Stimulated activated naive CD8-positive, alpha-beta T cell treated with anti-CD3 and anti-CD28 coated beads, Interleukin-15, amount 100 ng/mL, for 72 hours (primary cell): Measurements from ENCODE around the gene EPHA7.
A peak's percentile ranks its signal among the peaks of the same experiment; 100 is the strongest.

ENCODE experiments used
- ATAC-seq: fragments of 150-1000 bp; cut with Tn5 transposase; 2 replicates; pipeline ENCODE4 v1.10.0; 2021; ENCODE audit warnings: mild to moderate bottlenecking, moderate library complexity
- DNase-seq, 2 donors: peaks; one replicate each; pipeline ENCODE4 v3.0.0; 2021 to 2022
- H3K27ac Mint-ChIP-seq, 2 donors: one replicate each; pipeline ENCODE4 v1.8.0; 2022; ENCODE audit warnings: mild to moderate bottlenecking in 2 of 2, mixed read lengths in 2 of 2, moderate library complexity in 2 of 2
- H3K27me3 Mint-ChIP-seq: one replicate; pipeline ENCODE4 v1.8.0; 2022; ENCODE audit warnings: mixed read lengths
- H3K4me1 Mint-ChIP-seq: one replicate; pipeline ENCODE4 v1.8.0; 2022; ENCODE audit warnings: mild to moderate bottlenecking, mixed read lengths
- H3K4me3 Mint-ChIP-seq, 2 donors: one replicate each; pipeline ENCODE4 v1.8.0; 2022; ENCODE audit warnings: mild to moderate bottlenecking in 2 of 2, mixed read lengths in 2 of 2, moderate library complexity in 1 of 2
- H3K9me3 Mint-ChIP-seq, 2 donors: one replicate each; pipeline ENCODE4 v1.8.0; 2022; ENCODE audit warnings: mixed read lengths in 2 of 2

Gene EPHA7

GRCh38 chr6:93358435-93358834 is 60.9 kb downstream of the EPHA7 start:
- H3K4me3 Mint-ChIP-seq: no peak overlapping the region
- no peaks in the 10 kb centered on the region for H3K27me3 Mint-ChIP-seq
- ATAC-seq (no peak), DNase-seq (no peak)
- H3K9me3 Mint-ChIP-seq: no peaks in the 10 kb centered on the region
- no peaks in the 10 kb centered on the region for H3K4me1 Mint-ChIP-seq
- H3K27ac Mint-ChIP-seq: no peak overlapping the region

DNA sequence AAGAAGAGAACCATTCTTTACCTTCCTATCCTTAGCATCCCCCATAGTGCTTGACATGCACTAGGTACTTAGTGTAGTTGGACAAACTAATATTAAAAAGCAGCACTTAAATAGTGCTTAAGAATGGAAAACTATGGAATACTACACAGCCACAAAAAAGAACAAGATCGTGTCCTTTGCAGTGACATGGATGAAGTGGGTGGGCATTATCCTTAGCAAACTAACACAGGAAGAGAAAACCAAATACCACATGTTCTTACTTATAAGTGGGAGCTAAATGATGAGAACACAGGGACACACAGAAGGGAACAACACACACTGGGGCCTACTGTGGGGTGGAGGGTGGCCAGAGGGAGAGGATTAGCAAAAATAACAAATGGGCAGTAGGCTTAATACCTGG is 66.8 kb downstream of the EPHA7 start:
- ATAC-seq (no peak), DNase-seq (no peak)
- H3K27me3 Mint-ChIP-seq: no peaks in the 10 kb centered on the region
- H3K27ac Mint-ChIP-seq: peak overlapping the region in 1 of 2 donors; percentile 22
- no peak overlapping the region for H3K4me3 Mint-ChIP-seq
- peaks cover 0 to 4% of the 10 kb centered on the region in 2 donors for H3K9me3 Mint-ChIP-seq
- H3K4me1 Mint-ChIP-seq: no peaks in the 10 kb centered on the region

DNA sequence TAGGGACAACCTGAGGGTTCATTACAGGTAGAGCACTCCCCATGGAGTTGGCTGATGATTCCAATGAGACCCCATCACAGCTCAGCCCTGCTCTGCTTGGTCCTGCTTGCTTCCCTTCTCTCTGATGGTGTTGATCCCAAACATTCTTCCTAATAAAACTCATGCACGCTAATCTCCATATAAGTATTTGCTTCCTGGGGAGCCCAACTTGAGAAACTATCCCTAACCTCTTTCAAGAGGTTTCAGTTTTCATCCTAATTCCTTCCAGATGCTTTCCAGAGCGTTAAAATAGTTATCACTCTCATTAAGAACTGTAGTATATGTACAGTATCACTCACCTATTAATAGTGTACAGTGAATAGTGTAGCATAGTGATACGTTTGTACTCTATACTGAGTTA is 68.1 kb downstream of the EPHA7 start:
- no peak for ATAC-seq
- no peaks in the 10 kb centered on the region for H3K27me3 Mint-ChIP-seq
- H3K4me3 Mint-ChIP-seq: no peak overlapping the region
- no peak for DNase-seq
- no peaks in the 10 kb centered on the region for H3K4me1 Mint-ChIP-seq
- H3K9me3 Mint-ChIP-seq: peaks cover 0 to 4% of the 10 kb centered on the region in 2 donors
- no peak overlapping the region for H3K27ac Mint-ChIP-seq

- ATAC-seq: no peak
- H3K9me3 Mint-ChIP-seq: peaks cover 0 to 4% of the 10 kb centered on the region in 2 donors
Measured at GRCh38 chr6:93350774-93351173, 68.6 kb downstream of the EPHA7 start.

GRCh38 chr6:93344333-93344835 is 75.0 kb downstream of the EPHA7 start:
- Mint-ChIP-seq H3K4me1 (no peaks in the 10 kb centered on the region), H3K27me3 (no peaks in the 10 kb centered on the region), H3K9me3 (peaks cover 0 to 4% of the 10 kb centered on the region in 2 donors), H3K4me3 (no peak overlapping the region), H3K27ac (no peak overlapping the region)
- DNase-seq (no peak), ATAC-seq (no peak)

More at GRCh38 chr6:93350774-93351173, 68.6 kb downstream of the EPHA7 start:
- no peak for DNase-seq
- Mint-ChIP-seq H3K27me3 (no peaks in the 10 kb centered on the region), H3K4me3 (no peak overlapping the region), H3K27ac (no peak overlapping the region), H3K4me1 (no peaks in the 10 kb centered on the region)

- ATAC-seq (no peak), DNase-seq (no peak)
- Mint-ChIP-seq H3K27me3 (no peaks in the 10 kb centered on the region), H3K4me1 (no peaks in the 10 kb centered on the region), H3K9me3 (peaks cover 0 to 4% of the 10 kb centered on the region in 2 donors), H3K27ac (no peak overlapping the region), H3K4me3 (no peak overlapping the region)
Measured at GRCh38 chr6:93343476-93343875, 75.9 kb downstream of the EPHA7 start.

GRCh38 chr6:93341900-93342613 is 77.3 kb downstream of the EPHA7 start:
- ATAC-seq (no peak), DNase-seq (no peak)
- no peaks in the 10 kb centered on the region for H3K27me3 Mint-ChIP-seq
- H3K27ac Mint-ChIP-seq: no peak overlapping the region
- H3K9me3 Mint-ChIP-seq: no peaks in the 10 kb centered on the region
- no peak overlapping the region for H3K4me3 Mint-ChIP-seq
- no peaks in the 10 kb centered on the region for H3K4me1 Mint-ChIP-seq

- H3K27me3 Mint-ChIP-seq: no peaks in the 10 kb centered on the region
- no peaks in the 10 kb centered on the region for H3K9me3 Mint-ChIP-seq
- no peak overlapping the region for H3K4me3 Mint-ChIP-seq
- no peaks in the 10 kb centered on the region for H3K4me1 Mint-ChIP-seq
- no peak overlapping the region for H3K27ac Mint-ChIP-seq
- ATAC-seq (no peak), DNase-seq (no peak)
Measured at GRCh38 chr6:93337772-93338394, 81.5 kb downstream of the EPHA7 start.

- ATAC-seq (no peak), DNase-seq (no peak)
- no peaks in the 10 kb centered on the region for H3K4me1 Mint-ChIP-seq
- H3K4me3 Mint-ChIP-seq: no peak overlapping the region
- no peaks in the 10 kb centered on the region for H3K27me3 Mint-ChIP-seq
- H3K27ac Mint-ChIP-seq: no peak overlapping the region
- no peaks in the 10 kb centered on the region for H3K9me3 Mint-ChIP-seq
Measured at GRCh38 chr6:93337014-93337413, 82.3 kb downstream of the EPHA7 start.

DNA sequence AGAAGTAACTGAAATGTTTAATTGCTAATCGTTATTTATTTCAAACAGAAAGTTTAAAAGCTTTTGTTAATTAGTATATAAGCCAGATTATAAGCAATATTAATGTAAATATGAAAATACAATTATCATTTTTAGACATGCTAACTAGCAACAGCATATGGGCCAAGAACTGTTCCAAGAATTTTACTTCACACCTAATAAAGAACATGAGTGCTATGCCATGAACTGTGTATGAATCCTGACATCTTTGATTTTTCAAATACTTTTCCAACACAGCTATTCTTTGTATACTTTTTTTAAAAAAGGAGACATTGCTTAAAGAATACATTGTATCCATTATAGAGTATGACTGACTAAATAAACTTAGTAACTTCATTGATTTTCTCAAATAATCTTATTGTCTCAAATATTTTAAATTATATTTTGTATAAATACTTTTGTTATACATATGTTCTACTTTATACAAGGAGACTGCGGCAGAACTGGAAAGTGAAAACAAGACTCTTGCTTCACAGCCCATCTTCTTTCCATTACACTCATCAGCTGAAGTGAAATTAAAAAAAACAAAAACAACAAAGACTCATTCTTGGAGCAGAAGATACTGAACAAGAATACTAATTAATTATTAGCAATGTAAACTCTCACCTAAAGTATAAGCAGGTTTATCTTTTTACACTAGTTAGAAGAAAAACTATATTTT is 89.9 kb downstream of the EPHA7 start:
- DNase-seq (no peak), ATAC-seq (no peak)
- Mint-ChIP-seq H3K4me1 (no peaks in the 10 kb centered on the region), H3K9me3 (peaks cover 0 to 8% of the 10 kb centered on the region in 2 donors), H3K27me3 (no peaks in the 10 kb centered on the region), H3K27ac (no peak overlapping the region), H3K4me3 (no peak overlapping the region)

DNA sequence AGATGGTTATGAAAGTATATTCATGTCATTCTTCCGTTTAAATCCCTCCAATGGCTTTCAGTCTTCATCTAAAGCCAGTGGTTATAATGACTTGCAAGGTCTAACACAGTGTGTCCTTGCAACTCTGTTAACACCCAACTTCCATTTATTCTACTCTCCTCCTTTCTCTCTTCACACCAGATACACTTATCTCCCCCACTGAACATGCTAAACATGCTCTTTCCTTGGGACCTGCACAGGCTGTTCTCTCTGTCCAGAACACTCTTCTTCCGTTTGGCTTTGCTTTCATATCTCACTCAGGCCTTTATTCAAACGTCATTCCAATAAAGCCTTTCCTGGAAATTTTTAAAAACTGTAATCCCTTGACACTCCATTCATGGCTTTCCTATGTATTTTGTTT is 91.5 kb downstream of the EPHA7 start:
- Mint-ChIP-seq H3K27me3 (no peaks in the 10 kb centered on the region), H3K4me3 (no peak overlapping the region), H3K27ac (peak overlapping the region in 1 of 2 donors; percentile 15), H3K4me1 (no peaks in the 10 kb centered on the region), H3K9me3 (peaks cover 0 to 8% of the 10 kb centered on the region in 2 donors)
- DNase-seq (no peak), ATAC-seq (no peak)

DNA sequence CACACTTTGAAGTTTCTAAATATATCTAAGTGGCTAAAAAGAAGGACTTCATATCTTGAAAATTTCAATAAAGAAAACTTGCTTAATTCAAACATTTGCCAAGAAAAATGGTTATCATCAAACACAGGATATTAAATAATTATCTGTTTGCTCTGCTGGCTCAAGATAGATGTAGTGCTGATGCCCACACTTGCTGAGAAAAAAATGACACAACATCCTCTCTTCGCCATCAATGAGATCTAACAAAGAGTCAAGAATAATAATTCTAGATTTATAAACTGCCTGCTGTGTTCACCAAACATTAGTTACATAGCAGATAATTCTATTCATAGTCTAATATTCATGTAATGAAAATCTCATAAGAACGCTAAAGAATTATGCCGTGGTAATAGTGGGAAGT is 93.6 kb downstream of the EPHA7 start:
- DNase-seq (no peak), ATAC-seq (no peak)
- Mint-ChIP-seq H3K27ac (no peak overlapping the region), H3K4me1 (no peaks in the 10 kb centered on the region), H3K9me3 (peaks cover 0 to 8% of the 10 kb centered on the region in 2 donors), H3K27me3 (no peaks in the 10 kb centered on the region), H3K4me3 (no peak overlapping the region)

GRCh38 chr6:93323630-93324029 is 95.7 kb downstream of the EPHA7 start:
- no peak overlapping the region for H3K27ac Mint-ChIP-seq
- H3K9me3 Mint-ChIP-seq: peaks cover 0 to 13% of the 10 kb centered on the region in 2 donors
- H3K4me3 Mint-ChIP-seq: no peak overlapping the region
- H3K27me3 Mint-ChIP-seq: no peaks in the 10 kb centered on the region
- DNase-seq (no peak), ATAC-seq (no peak)
- H3K4me1 Mint-ChIP-seq: no peaks in the 10 kb centered on the region

- Mint-ChIP-seq H3K27me3 (no peaks in the 10 kb centered on the region), H3K4me3 (no peak overlapping the region)
- ATAC-seq: no peak
Measured at GRCh38 chr6:93322651-93323050, 96.7 kb downstream of the EPHA7 start.

DNA sequence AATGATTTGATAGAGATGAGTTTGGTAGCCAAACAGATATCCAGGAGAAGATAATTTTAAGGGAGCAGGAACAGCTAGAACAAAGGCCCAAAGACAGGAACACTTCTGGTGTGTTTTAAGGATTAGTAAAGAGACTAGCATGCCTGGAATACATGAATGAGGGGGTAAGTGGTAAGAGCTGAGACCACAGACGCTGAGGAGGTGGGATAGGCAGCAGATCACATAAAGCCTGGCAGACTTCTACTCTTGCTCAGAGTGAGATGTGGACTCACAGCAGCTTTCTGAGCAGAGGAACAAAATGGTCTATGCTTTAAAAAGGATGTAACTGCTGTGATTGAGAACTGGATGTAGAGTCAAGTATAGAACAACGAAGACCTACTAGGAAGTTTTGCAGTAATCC is 100.1 kb downstream of the EPHA7 start:
- H3K4me3 Mint-ChIP-seq: no peak overlapping the region
- H3K9me3 Mint-ChIP-seq: peaks cover 0 to 5% of the 10 kb centered on the region in 2 donors
- no peak overlapping the region for H3K27ac Mint-ChIP-seq
- no peaks in the 10 kb centered on the region for H3K4me1 Mint-ChIP-seq
- DNase-seq: no peak
- H3K27me3 Mint-ChIP-seq: no peaks in the 10 kb centered on the region
- ATAC-seq: no peak

More at GRCh38 chr6:93322651-93323050, 96.7 kb downstream of the EPHA7 start:
- Mint-ChIP-seq H3K27ac (no peak overlapping the region), H3K9me3 (peaks cover 0 to 9% of the 10 kb centered on the region in 2 donors), H3K4me1 (no peaks in the 10 kb centered on the region)
- DNase-seq: no peak

GRCh38 chr6:93318121-93318520 is 101.2 kb downstream of the EPHA7 start:
- Mint-ChIP-seq H3K9me3 (peaks cover 0 to 5% of the 10 kb centered on the region in 2 donors), H3K27ac (no peak overlapping the region), H3K4me1 (no peaks in the 10 kb centered on the region), H3K4me3 (no peak overlapping the region), H3K27me3 (no peaks in the 10 kb centered on the region)
- DNase-seq (no peak), ATAC-seq (no peak)
